Ectodermal cell (in vitro differentiated cells): ENCODE measurements around the gene C1QTNF3.
"Not testable (repeated sequence)": the region's sequence is repeated elsewhere in the genome, so short reads cannot be mapped to it uniquely, and the experiment has no call there.

ENCODE experiments used
- H3K27ac ChIP-seq: 2 replicates; pipeline ENCODE4 v1.7.0; 2013; ENCODE audit warnings: mild to moderate bottlenecking, low read depth, low read length; ENCODE audit not compliant: insufficient read depth, poor library complexity, severe bottlenecking
- H3K27me3 ChIP-seq: 2 replicates; pipeline ENCODE4 v1.7.0; 2013; ENCODE audit warnings: mild to moderate bottlenecking, low read length; ENCODE audit not compliant: insufficient read depth, control insufficient read depth, poor library complexity, severe bottlenecking
- H3K36me3 ChIP-seq: one replicate; pipeline ENCODE4 v1.7.0; 2013; ENCODE audit warnings: low read length; ENCODE audit not compliant: control insufficient read depth, insufficient read depth
- H3K4me1 ChIP-seq: one replicate; pipeline ENCODE4 v1.7.0; 2013; ENCODE audit warnings: low read length; ENCODE audit not compliant: control insufficient read depth, insufficient read depth
- H3K4me3 ChIP-seq: 2 replicates; pipeline ENCODE4 v1.7.0; 2013; ENCODE audit warnings: low read depth, low read length, control low read depth; ENCODE audit not compliant: insufficient read depth
- H3K9me3 ChIP-seq: 2 replicates; pipeline ENCODE4 v1.7.0; 2013; ENCODE audit warnings: mild to moderate bottlenecking, low read length, moderate library complexity; ENCODE audit not compliant: control insufficient read depth
- WGBS, 2 experiments: methylation state at CpG; one replicate each; pipeline ENCODE4 v1.1.7; 2013; ENCODE audit warnings: missing lambda C conversion rate in 2 of 2; 5-methylcytosine and 5-hydroxymethylcytosine counted together

Gene C1QTNF3

GRCh38 chr5:34070626-34071025, 27.6 kb upstream of the C1QTNF3 start:
- H3K9me3 ChIP-seq, H3K4me1 ChIP-seq, H3K4me3 ChIP-seq, H3K27ac ChIP-seq, H3K36me3 ChIP-seq, H3K27me3 ChIP-seq: not testable (repeated sequence)
- no CpG with 5 or more reads among the region's 3 CpGs for WGBS, 2 experiments

GRCh38 chr5:34064656-34065055, 21.6 kb upstream of the C1QTNF3 start:
- Histone ChIP-seq H3K36me3 (no peaks in the 10 kb centered on the region), H3K27ac (no peak overlapping the region), H3K4me1 (no peaks in the 10 kb centered on the region), H3K9me3 (no peaks in the 10 kb centered on the region), H3K4me3 (no peak overlapping the region), H3K27me3 (no peaks in the 10 kb centered on the region)
- WGBS, 2 experiments = 93 to 94% methylated on average over 6 of the region's 6 CpGs

DNA sequence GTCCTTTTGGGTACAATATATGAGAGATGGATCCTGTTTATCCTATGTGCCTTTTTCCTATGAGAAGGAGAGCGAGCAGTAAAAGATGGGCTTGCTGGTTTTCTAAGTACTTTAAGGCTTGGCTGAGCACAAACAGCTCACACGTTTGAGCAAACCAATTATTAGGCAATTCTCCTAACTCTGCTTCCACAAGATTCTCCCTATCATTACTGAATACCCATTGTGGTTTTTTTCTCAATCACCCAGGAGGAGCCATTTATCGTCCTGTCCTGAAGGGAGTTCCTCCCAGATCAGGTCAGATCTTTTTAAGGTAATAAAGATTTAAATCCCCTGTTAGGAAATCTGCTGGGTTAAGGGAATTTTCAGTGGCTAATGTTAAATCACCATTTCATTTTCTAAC, 19.4 kb upstream of the C1QTNF3 start:
- Histone ChIP-seq H3K27ac (no peak overlapping the region), H3K27me3 (no peaks in the 10 kb centered on the region), H3K4me1 (no peaks in the 10 kb centered on the region), H3K9me3 (no peaks in the 10 kb centered on the region), H3K36me3 (no peaks in the 10 kb centered on the region), H3K4me3 (no peak overlapping the region)
- 93 to 94% methylated on average over 3 of the region's 3 CpGs for WGBS, 2 experiments

DNA sequence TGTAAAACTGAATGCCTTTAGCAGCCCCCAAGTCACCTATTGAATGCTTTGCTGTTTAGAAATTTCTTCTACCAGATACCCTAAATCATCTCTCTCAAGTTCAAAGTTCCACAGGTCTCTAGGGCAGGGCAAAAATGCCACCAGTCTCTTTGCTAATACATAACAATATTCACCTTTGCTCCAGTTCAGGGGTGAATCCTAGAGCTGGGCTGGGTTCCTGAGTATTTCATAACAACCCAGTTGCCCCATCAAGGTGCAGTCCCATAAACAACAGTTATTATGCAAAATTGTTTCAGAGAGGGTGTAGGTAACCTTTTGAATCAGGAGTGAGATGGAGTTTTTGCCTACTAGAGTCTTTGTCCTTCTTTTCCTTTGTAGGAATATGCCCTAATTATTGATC, 19.0 kb upstream of the C1QTNF3 start:
- Histone ChIP-seq H3K27ac (no peak overlapping the region), H3K9me3 (no peaks in the 10 kb centered on the region), H3K4me3 (no peak overlapping the region), H3K27me3 (no peaks in the 10 kb centered on the region), H3K36me3 (no peaks in the 10 kb centered on the region), H3K4me1 (no peaks in the 10 kb centered on the region)

DNA sequence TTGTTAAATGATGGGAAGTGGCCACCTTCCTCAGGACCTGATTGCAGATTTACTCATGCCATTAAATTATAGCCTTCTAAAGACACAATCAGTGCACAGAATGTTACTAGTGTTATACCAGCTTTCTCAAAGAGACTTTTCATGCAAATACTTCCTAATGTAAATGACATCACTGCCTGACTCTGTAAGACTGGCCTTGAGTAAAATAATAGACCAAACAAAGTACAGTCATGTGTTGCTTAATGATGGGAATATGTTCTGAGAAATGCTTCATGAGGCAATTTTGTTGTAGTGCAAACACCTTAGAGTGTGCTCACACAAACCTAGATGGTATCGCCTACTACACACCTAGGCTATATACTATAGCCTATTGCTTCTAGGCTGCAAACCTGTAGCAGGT, 17.0 kb upstream of the C1QTNF3 start:
- H3K4me1 ChIP-seq = no peaks in the 10 kb centered on the region
- H3K36me3 ChIP-seq = no peaks in the 10 kb centered on the region
- H3K9me3 ChIP-seq = no peaks in the 10 kb centered on the region
- WGBS, 2 experiments = 100% methylated on average over 1 of the region's 1 CpG
- H3K27me3 ChIP-seq = no peaks in the 10 kb centered on the region
- no peak overlapping the region for H3K27ac ChIP-seq
- no peak overlapping the region for H3K4me3 ChIP-seq

DNA sequence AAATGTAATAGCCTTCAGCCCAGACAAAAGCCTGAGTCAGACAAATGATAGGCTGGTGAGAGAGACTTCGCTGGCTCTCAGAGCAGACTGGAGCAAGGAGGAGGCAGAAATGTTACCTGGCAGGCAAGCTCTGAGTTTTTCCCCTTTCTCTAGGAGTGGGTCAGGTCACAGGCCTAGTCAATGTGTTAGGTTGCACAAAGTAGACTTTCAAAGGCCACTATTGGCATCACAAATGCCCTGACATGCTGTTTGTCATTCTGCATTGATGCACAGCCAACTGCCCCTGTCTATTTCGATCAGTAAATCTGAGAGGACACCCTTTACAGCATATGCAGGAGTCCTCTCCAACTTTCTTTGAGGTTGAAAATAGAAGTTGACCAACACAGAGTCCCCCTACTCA, 15.5 kb upstream of the C1QTNF3 start:
- H3K27me3 ChIP-seq = no peaks in the 10 kb centered on the region
- H3K27ac ChIP-seq = no peak overlapping the region
- no peak overlapping the region for H3K4me3 ChIP-seq
- WGBS, 2 experiments = 90 to 99% methylated on average over 2 of the region's 2 CpGs
- no peaks in the 10 kb centered on the region for H3K36me3 ChIP-seq
- H3K4me1 ChIP-seq = no peaks in the 10 kb centered on the region
- H3K9me3 ChIP-seq = no peaks in the 10 kb centered on the region

DNA sequence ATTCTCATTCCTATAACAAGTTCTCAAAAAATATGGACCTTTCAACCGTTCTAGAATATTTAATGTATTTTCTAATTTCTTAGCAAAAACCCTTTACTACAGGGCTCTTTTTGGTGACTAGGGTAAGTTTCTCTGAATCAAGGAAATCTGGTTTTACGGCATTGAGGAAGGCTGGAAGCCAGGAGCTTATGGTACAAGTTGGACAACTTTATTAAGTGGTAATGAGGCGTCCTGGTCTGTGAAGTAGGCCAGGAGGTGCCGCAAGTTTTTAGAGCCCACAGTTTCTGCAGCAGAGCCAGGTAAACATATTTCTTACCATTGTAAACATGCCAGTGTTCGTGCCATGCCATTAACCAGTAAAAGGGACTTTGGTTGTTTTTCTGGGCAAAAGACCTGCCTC, 14.6 kb upstream of the C1QTNF3 start:
- 93 to 99% methylated on average over 4 to 5 of the region's 5 CpGs for WGBS, 2 experiments
- no peak overlapping the region for H3K27ac ChIP-seq
- H3K4me1 ChIP-seq = no peaks in the 10 kb centered on the region
- no peaks in the 10 kb centered on the region for H3K9me3 ChIP-seq
- no peak overlapping the region for H3K4me3 ChIP-seq
- H3K27me3 ChIP-seq = no peaks in the 10 kb centered on the region
- H3K36me3 ChIP-seq = no peaks in the 10 kb centered on the region

- WGBS, 2 experiments = 98 to 100% methylated on average over 3 of the region's 3 CpGs
- Histone ChIP-seq H3K27ac (no peak overlapping the region), H3K27me3 (no peaks in the 10 kb centered on the region), H3K9me3 (no peaks in the 10 kb centered on the region), H3K36me3 (no peaks in the 10 kb centered on the region), H3K4me1 (no peaks in the 10 kb centered on the region), H3K4me3 (no peak overlapping the region)
Measured at GRCh38 chr5:34057118-34057517, 14.1 kb upstream of the C1QTNF3 start.

DNA sequence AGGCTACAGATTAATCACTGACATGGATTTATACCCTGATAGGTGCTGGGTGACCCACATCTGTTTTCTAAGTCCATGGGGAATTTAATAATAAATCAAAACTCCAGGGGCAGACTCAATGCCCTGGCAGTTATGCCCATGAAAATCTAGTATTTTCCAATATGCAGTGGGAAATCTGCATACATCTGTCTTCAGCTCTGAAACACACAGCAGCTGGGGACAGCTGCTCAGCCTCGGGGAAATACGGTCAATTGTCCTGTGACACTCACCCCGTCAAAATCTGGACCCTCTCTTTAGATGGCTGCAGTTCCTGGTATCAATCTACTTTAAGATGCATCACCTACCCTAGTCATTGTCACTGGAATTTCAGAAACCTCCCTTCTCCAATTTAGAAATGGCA, 12.7 kb upstream of the C1QTNF3 start:
- Histone ChIP-seq H3K4me3 (no peak overlapping the region), H3K4me1 (no peaks in the 10 kb centered on the region), H3K27ac (no peak overlapping the region), H3K36me3 (no peaks in the 10 kb centered on the region), H3K27me3 (no peaks in the 10 kb centered on the region), H3K9me3 (no peaks in the 10 kb centered on the region)
- 93 to 96% methylated on average over 3 of the region's 3 CpGs for WGBS, 2 experiments

DNA sequence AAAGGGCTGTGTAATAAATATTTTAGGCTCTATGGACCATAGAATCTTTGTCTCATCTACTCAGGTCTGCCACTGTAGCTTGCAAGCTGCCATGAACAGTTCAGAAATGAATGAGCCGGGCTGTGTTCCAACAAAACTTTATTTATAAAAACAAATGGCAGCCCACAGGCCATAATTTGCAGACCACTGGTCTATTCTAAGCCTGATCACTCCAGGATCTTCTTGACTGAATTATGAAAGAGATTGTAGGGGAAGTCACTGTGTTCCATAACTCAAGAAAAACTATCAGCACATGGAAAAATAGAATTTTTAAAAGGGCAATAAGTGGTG, 11.4 kb upstream of the C1QTNF3 start:
- Histone ChIP-seq H3K4me3 (no peak overlapping the region), H3K36me3 (no peaks in the 10 kb centered on the region), H3K4me1 (no peaks in the 10 kb centered on the region), H3K27me3 (no peaks in the 10 kb centered on the region), H3K27ac (no peak overlapping the region), H3K9me3 (no peaks in the 10 kb centered on the region)
- WGBS, 2 experiments = 90 to 100% methylated on average over 1 of the region's 1 CpG

GRCh38 chr5:34053571-34054399, 10.8 kb upstream of the C1QTNF3 start:
- H3K4me3 ChIP-seq = no peak overlapping the region
- no peak overlapping the region for H3K27ac ChIP-seq
- WGBS, 2 experiments = 85 to 92% methylated on average over 5 of the region's 5 CpGs

More at GRCh38 chr5:34053571-34054399, 10.8 kb upstream of the C1QTNF3 start:
- H3K27me3 ChIP-seq = no peaks in the 10 kb centered on the region
- no peaks in the 10 kb centered on the region for H3K9me3 ChIP-seq
- H3K4me1 ChIP-seq = no peaks in the 10 kb centered on the region
- H3K36me3 ChIP-seq = no peaks in the 10 kb centered on the region
